ENCODE data around the gene CKM. TPM values are rescaled to one million over a fixed set of nuclear protein-coding genes. Genes with fewer than 3 reads are reported as not detected.
"Not testable (repeated sequence)": the region's sequence is repeated elsewhere in the genome, so short reads cannot be mapped to it uniquely, and the experiment has no call there.

CKM gene
- total and polyA plus RNA-seq, 8 donors = 0.23 to 4.9 (median 1.2) TPM; not detected in 5

GRCh38 chr19:45321848-45322247 is 827 bp downstream of the CKM start:
- no peak overlapping the region for H3K27ac ChIP-seq
- no peak for TF ChIP-seq CTCF (IDR thresholded peaks at IDR 0.05)
- no peak for FAIRE-seq
- no peaks in the 10 kb centered on the region for H3K4me1 ChIP-seq
- intact Hi-C loops (cut with DNase I) = no loop called here
- no peak for ATAC-seq
- 31 to 42% methylated on average over 7 of the region's 7 CpGs for WGBS, 2 donors
- no peaks in the 10 kb centered on the region for H3K27me3 ChIP-seq
- no peak overlapping the region for H3K4me3 ChIP-seq
- H3K36me3 ChIP-seq = no peaks in the 10 kb centered on the region
- DNase-seq = no peak
- no peaks in the 10 kb centered on the region for H3K9me3 ChIP-seq

GRCh38 chr19:45320997-45321775 is 1.5 kb downstream of the CKM start:
- H3K4me3 ChIP-seq = no peak overlapping the region
- no peaks in the 10 kb centered on the region for H3K4me1 ChIP-seq
- no peak for ATAC-seq
- WGBS, 2 donors = 83 to 89% methylated on average over 12 of the region's 12 CpGs
- H3K27ac ChIP-seq = no peak overlapping the region
- no peak for TF ChIP-seq CTCF (IDR thresholded peaks at IDR 0.05)
- no peaks in the 10 kb centered on the region for H3K9me3 ChIP-seq
- DNase-seq = no peak
- no peaks in the 10 kb centered on the region for H3K27me3 ChIP-seq
- no peak for FAIRE-seq
- no peaks in the 10 kb centered on the region for H3K36me3 ChIP-seq
- intact Hi-C loops (cut with DNase I) = no loop called here

GRCh38 chr19:45315304-45315703 is 7.4 kb downstream of the CKM start:
- Histone ChIP-seq H3K27me3 (no peaks in the 10 kb centered on the region), H3K4me1 (no peaks in the 10 kb centered on the region), H3K36me3 (no peaks in the 10 kb centered on the region), H3K27ac (no peak overlapping the region), H3K9me3 (no peaks in the 10 kb centered on the region), H3K4me3 (no peak overlapping the region)
- intact Hi-C loops (cut with DNase I) = no loop called here
- no peak for ATAC-seq
- FAIRE-seq = no peak
- DNase-seq = no peak
- WGBS, 2 donors = 43 to 56% methylated on average over 21 of the region's 21 CpGs
- TF ChIP-seq CTCF (IDR thresholded peaks at IDR 0.05) = no peak

GRCh38 chr19:45314708-45315245 is 7.9 kb downstream of the CKM start:
- no peaks in the 10 kb centered on the region for H3K9me3 ChIP-seq
- intact Hi-C loops (cut with DNase I) = no loop called here
- ATAC-seq = no peak
- no peak for DNase-seq
- H3K4me1 ChIP-seq = no peaks in the 10 kb centered on the region
- WGBS, 2 donors = 56 to 66% methylated on average over 8 of the region's 8 CpGs
- no peak for TF ChIP-seq CTCF (IDR thresholded peaks at IDR 0.05)
- no peak for FAIRE-seq
- H3K36me3 ChIP-seq = no peaks in the 10 kb centered on the region
- no peak overlapping the region for H3K27ac ChIP-seq
- no peak overlapping the region for H3K4me3 ChIP-seq
- H3K27me3 ChIP-seq = no peaks in the 10 kb centered on the region

GRCh38 chr19:45312285-45312684 is 10.4 kb downstream of the CKM start:
- H3K4me3 ChIP-seq; H3K9me3 ChIP-seq; H3K27ac ChIP-seq; intact Hi-C loops (cut with DNase I); H3K4me1 ChIP-seq; FAIRE-seq; H3K36me3 ChIP-seq; H3K27me3 ChIP-seq; ATAC-seq; DNase-seq: not testable (repeated sequence)
- 82 to 93% methylated on average over 14 of the region's 14 CpGs for WGBS, 2 donors

Measured in pancreas (tissue), 10 donors.